Endodermal cell (in vitro differentiated cells): ENCODE measurements around the gene SLC45A1. TPM values are rescaled to one million over a fixed set of nuclear protein-coding genes. Genes with fewer than 3 reads are reported as not detected.

ENCODE experiments used
- DNase-seq: peaks from one replicate; pipeline ENCODE4 v3.0.0-alpha.2; 2017
- H3K27ac ChIP-seq: 2 replicates; pipeline ENCODE4 v1.5.1; 2013; ENCODE audit warnings: mild to moderate bottlenecking, low read depth, low read length, moderate library complexity
- H3K27me3 ChIP-seq: 2 replicates; pipeline ENCODE4 v1.6.1; 2013; ENCODE audit warnings: mild to moderate bottlenecking, low read length, moderate library complexity; ENCODE audit not compliant: insufficient read depth, control insufficient read depth, poor library complexity, severe bottlenecking
- H3K36me3 ChIP-seq: 2 replicates; pipeline ENCODE4 v1.7.0; 2013; ENCODE audit warnings: mild to moderate bottlenecking, low read length, moderate library complexity; ENCODE audit not compliant: control insufficient read depth, insufficient read depth
- H3K4me1 ChIP-seq: one replicate; pipeline ENCODE4 v1.7.0; 2013; ENCODE audit warnings: low read length; ENCODE audit not compliant: control insufficient read depth, insufficient read depth
- H3K4me3 ChIP-seq: 2 replicates; pipeline ENCODE4 v1.5.1; 2013; ENCODE audit warnings: mild to moderate bottlenecking, low read length, moderate library complexity
- H3K9ac ChIP-seq: 2 replicates; pipeline ENCODE4 v1.6.1; 2013; ENCODE audit warnings: mild to moderate bottlenecking, low read length, moderate library complexity; ENCODE audit not compliant: poor library complexity, severe bottlenecking; ENCODE audit errors: extremely low read depth
- H3K9me3 ChIP-seq: 2 replicates; pipeline ENCODE4 v1.6.1; 2013; ENCODE audit warnings: mild to moderate bottlenecking, low read length, moderate library complexity; ENCODE audit not compliant: control insufficient read depth
- H3K27ac Mint-ChIP-seq: 2 replicates; pipeline ENCODE4 v1.8.0; 2020; ENCODE audit warnings: mixed read lengths
- H3K27me3 Mint-ChIP-seq: 2 replicates; pipeline ENCODE4 v1.8.0; 2021; ENCODE audit warnings: mild to moderate bottlenecking, mixed read lengths; ENCODE audit not compliant: insufficient read depth
- H3K36me3 Mint-ChIP-seq: 2 replicates; pipeline ENCODE4 v1.8.0; 2020; ENCODE audit warnings: low read depth, mixed read lengths
- H3K4me1 Mint-ChIP-seq: 2 replicates; pipeline ENCODE4 v1.8.0; 2020; ENCODE audit warnings: mixed read lengths
- H3K4me3 Mint-ChIP-seq: 2 replicates; pipeline ENCODE4 v1.8.0; 2020; ENCODE audit warnings: mild to moderate bottlenecking, moderate library complexity, mixed read lengths
- H3K9me3 Mint-ChIP-seq: 2 replicates; pipeline ENCODE4 v1.8.0; 2020; ENCODE audit warnings: mild to moderate bottlenecking, mixed read lengths
- CTCF ChIP-seq: fragments of 200-600 bp; sonication (generic); conservative IDR thresholded peaks from 2 replicates; pipeline ENCODE4 v1.5.0; 2021; ENCODE audit warnings: antibody characterized with exemption, mild to moderate bottlenecking
- WGBS, 2 experiments: methylation state at CpG; one replicate each; pipeline versions ENCODE4 v1.1.5 to v1.1.7; 2013; ENCODE audit warnings: missing lambda C conversion rate in 2 of 2, mixed read lengths in 1 of 2; ENCODE audit not compliant: insufficient coverage in 1 of 2, insufficient read length in 1 of 2; 5-methylcytosine and 5-hydroxymethylcytosine counted together
- total RNA-seq, 2 donors: library from RNA; stranded (reverse); fragmentation: NEBNext Ultra II Directional in 1 of 2; extraction: Animal tissue kit (Norgen Biotek cat#: 25700) in 1 of 2; gene quantifications; 2 replicates in 1 of 2; 3 replicates in 1 of 2; pipeline ENCODE4 v1.2.1, GENCODE V29; 2021

The SLC45A1 gene
- total RNA-seq, 2 donors from 2014 or later: 0.42 TPM; not detected in 1

GRCh38 chr1:8303876-8304275 is 14.0 kb upstream of the SLC45A1 start:
- Mint-ChIP-seq H3K4me3 (no peak overlapping the region), H3K4me1 (peaks cover 9% of the 10 kb centered on the region), H3K27me3 (no peaks in the 10 kb centered on the region), H3K9me3 (no peaks in the 10 kb centered on the region), H3K27ac (no peak overlapping the region), H3K36me3 (no peaks in the 10 kb centered on the region)
- Histone ChIP-seq H3K9ac (no peak overlapping the region), H3K9me3 (no peaks in the 10 kb centered on the region), H3K36me3 (no peaks in the 10 kb centered on the region), H3K4me1 (no peaks in the 10 kb centered on the region), H3K27ac (no peak overlapping the region), H3K4me3 (no peak overlapping the region), H3K27me3 (no peaks in the 10 kb centered on the region)
- DNase-seq: no peak
- WGBS, 2 experiments: 88 to 100% methylated on average over 3 to 4 of the region's 4 CpGs
- TF ChIP-seq CTCF: no peak

GRCh38 chr1:8307628-8308027 is 10.3 kb upstream of the SLC45A1 start:
- H3K9ac ChIP-seq: no peak overlapping the region
- H3K9me3 ChIP-seq: peaks cover 7% of the 10 kb centered on the region
- no peaks in the 10 kb centered on the region for H3K36me3 ChIP-seq
- Mint-ChIP-seq H3K27ac (no peak overlapping the region), H3K27me3 (no peaks in the 10 kb centered on the region), H3K4me1 (no peaks in the 10 kb centered on the region), H3K9me3 (peaks cover 6% of the 10 kb centered on the region), H3K36me3 (no peaks in the 10 kb centered on the region), H3K4me3 (no peak overlapping the region)
- TF ChIP-seq CTCF: no peak
- no peaks in the 10 kb centered on the region for H3K4me1 ChIP-seq
- no peak overlapping the region for H3K27ac ChIP-seq
- no peak overlapping the region for H3K4me3 ChIP-seq
- H3K27me3 ChIP-seq: no peaks in the 10 kb centered on the region
- peak; percentile 35 for DNase-seq
- WGBS, 2 experiments: 77 to 93% methylated on average over 2 to 4 of the region's 4 CpGs

GRCh38 chr1:8311068-8311718 is 6.7 kb upstream of the SLC45A1 start:
- no peak overlapping the region for H3K4me3 Mint-ChIP-seq
- H3K4me3 ChIP-seq: no peak overlapping the region
- H3K9me3 Mint-ChIP-seq: peaks cover 6% of the 10 kb centered on the region
- no peak overlapping the region for H3K9ac ChIP-seq
- H3K4me1 ChIP-seq: no peaks in the 10 kb centered on the region
- H3K36me3 ChIP-seq: no peaks in the 10 kb centered on the region
- H3K27ac ChIP-seq: no peak overlapping the region
- 82% methylated on average over 1 of the region's 1 CpG; no CpG with 5 or more reads in 1 of the 2 experiments for WGBS, 2 experiments
- peaks cover 7% of the 10 kb centered on the region for H3K9me3 ChIP-seq
- TF ChIP-seq CTCF: peak; percentile 14
- no peaks in the 10 kb centered on the region for H3K36me3 Mint-ChIP-seq
- H3K4me1 Mint-ChIP-seq: peaks cover 20% of the 10 kb centered on the region
- H3K27me3 ChIP-seq: no peaks in the 10 kb centered on the region
- H3K27me3 Mint-ChIP-seq: peaks cover 9% of the 10 kb centered on the region
- H3K27ac Mint-ChIP-seq: no peak overlapping the region
- peak; percentile 28 for DNase-seq
